IMR-90 (cell line): ENCODE data around the gene SRSF12. TPM values are rescaled to one million over a fixed set of nuclear protein-coding genes. Genes with fewer than 3 reads are reported as not detected.

ENCODE experiments used
- ATAC-seq: fragments of 200-7000 bp; cut with Tn5 transposase; 2 replicates; pipeline ENCODE4 v1.9.1; 2020; ENCODE audit warnings: low read depth, mild to moderate bottlenecking, moderate library complexity
- BruUV-seq: library from RNA; stranded (reverse); fragments of 400-500 nt; replicated peaks from 2 replicates; lab custom pipeline; 2021; lab: Mats Ljungman, UMichigan
- CTCF ChIA-PET: fragments of 300-600 bp; formaldehyde crosslinking; extraction: SDS; loops from one replicate; lab custom pipeline; 2021; ENCODE audit warnings: antibody characterized with exemption; lab: Yijun Ruan, JAX
- POLR2A ChIA-PET: fragments of 300-600 bp; sonication (Branson Sonifier 250); formaldehyde crosslinking; loops from one replicate; lab custom pipeline; 2022; ENCODE audit warnings: antibody characterized with exemption; ENCODE audit not compliant: unreplicated experiment; lab: Charles Lee
- DNase-seq: peaks from one replicate; pipeline ENCODE4 v3.0.0; 2013
- H2AFZ ChIP-seq: replicated peaks from 2 replicates; pipeline ENCODE3; 2013; ENCODE audit warnings: low read length, mild to moderate bottlenecking; ENCODE audit not compliant: poor library complexity
- H2AK5ac ChIP-seq: 2 replicates; pipeline ENCODE4 v1.6.1; 2013; ENCODE audit warnings: low read depth, low read length, inconsistent platforms
- H2AK9ac ChIP-seq: replicated peaks from 2 replicates; pipeline ENCODE3; 2013; ENCODE audit warnings: mild to moderate bottlenecking, low read depth, low read length, moderate library complexity; ENCODE audit not compliant: poor library complexity
- H2BK120ac ChIP-seq: 2 replicates; pipeline ENCODE4 v1.6.1; 2013; ENCODE audit warnings: low read depth, low read length, inconsistent platforms
- H2BK15ac ChIP-seq: 3 replicates; pipeline ENCODE4 v1.6.1; 2013; ENCODE audit warnings: low read depth, low read length, inconsistent platforms
- H2BK20ac ChIP-seq: 2 replicates; pipeline ENCODE4 v1.6.1; 2013; ENCODE audit warnings: low read depth, mild to moderate bottlenecking, inconsistent platforms, low read length, moderate library complexity
- H2BK5ac ChIP-seq: 2 replicates; pipeline ENCODE4 v1.6.1; 2013; ENCODE audit warnings: mild to moderate bottlenecking, low read depth, low read length, inconsistent platforms; ENCODE audit not compliant: poor library complexity, severe bottlenecking
- H3K14ac ChIP-seq: replicated peaks from 2 replicates; pipeline ENCODE4 v1.6.1; 2013; ENCODE audit warnings: low read depth, low read length, inconsistent platforms
- H3K18ac ChIP-seq: 2 replicates; pipeline ENCODE4 v1.6.1; 2013; ENCODE audit warnings: low read depth, low read length, control low read depth
- H3K23ac ChIP-seq: 2 replicates; pipeline ENCODE4 v1.6.1; 2013; ENCODE audit warnings: low read depth, low read length, inconsistent platforms
- H3K27ac ChIP-seq: 2 replicates; pipeline ENCODE4 v1.5.1; 2013; ENCODE audit warnings: mild to moderate bottlenecking, control low read depth, low read length; ENCODE audit not compliant: insufficient read depth
- H3K27me3 ChIP-seq: 2 replicates; pipeline ENCODE4 v1.6.1; 2013; ENCODE audit warnings: low read length; ENCODE audit not compliant: control insufficient read depth, insufficient read depth
- H3K36me3 ChIP-seq: 2 replicates; pipeline ENCODE4 v1.6.1; 2013; ENCODE audit warnings: low read length, mixed read lengths; ENCODE audit not compliant: control insufficient read depth, insufficient read depth
- H3K4ac ChIP-seq: 2 replicates; pipeline ENCODE4 v1.6.1; 2013; ENCODE audit warnings: low read depth, low read length, inconsistent platforms
- H3K4me1 ChIP-seq: 2 replicates; pipeline ENCODE4 v1.6.1; 2013; ENCODE audit warnings: low read length, mixed read lengths; ENCODE audit not compliant: control insufficient read depth, insufficient read depth
- H3K4me2 ChIP-seq: 2 replicates; pipeline ENCODE4 v1.6.1; 2013; ENCODE audit warnings: low read depth, mild to moderate bottlenecking, control low read depth, low read length, moderate library complexity
- H3K4me3 ChIP-seq: 2 replicates; pipeline ENCODE4 v1.5.1; 2013; ENCODE audit warnings: low read depth, mild to moderate bottlenecking, control low read depth, low read length, moderate library complexity; ENCODE audit not compliant: insufficient read depth
- H3K56ac ChIP-seq: 2 replicates; pipeline ENCODE4 v1.6.1; 2013; ENCODE audit warnings: low read length, inconsistent platforms; ENCODE audit not compliant: insufficient read depth; ENCODE audit errors: extremely low read depth
- H3K79me1 ChIP-seq, 2 experiments: 2 replicates each; pipeline ENCODE4 v1.6.1; 2013; ENCODE audit warnings: low read length in 2 of 2, inconsistent platforms in 1 of 2, low read depth in 1 of 2
- H3K9ac ChIP-seq: 2 replicates; pipeline ENCODE4 v1.6.1; 2013; ENCODE audit warnings: low read depth, low read length, control low read depth
- H3K9me1 ChIP-seq: 2 replicates; pipeline ENCODE4 v1.6.1; 2013; ENCODE audit warnings: low read length, inconsistent platforms; ENCODE audit not compliant: insufficient read depth
- H3K9me3 ChIP-seq: 2 replicates; pipeline ENCODE4 v1.6.1; 2013; ENCODE audit warnings: low read length; ENCODE audit not compliant: control insufficient read depth, insufficient read depth
- H4K20me1 ChIP-seq: 2 replicates; pipeline ENCODE4 v1.6.1; 2013; ENCODE audit warnings: low read length, inconsistent platforms; ENCODE audit not compliant: insufficient read depth
- H4K5ac ChIP-seq: 2 replicates; pipeline ENCODE4 v1.6.1; 2013; ENCODE audit warnings: mild to moderate bottlenecking, low read depth, low read length, control low read depth
- H4K8ac ChIP-seq, 2 experiments: 2 replicates each; pipeline ENCODE4 v1.6.1; 2013; ENCODE audit warnings: low read depth in 2 of 2, low read length in 2 of 2, control low read depth in 1 of 2, inconsistent platforms in 1 of 2
- H4K91ac ChIP-seq: 2 replicates; pipeline ENCODE4 v1.6.1; 2013; ENCODE audit warnings: low read depth, low read length, inconsistent platforms; ENCODE audit not compliant: insufficient read depth
- CEBPB ChIP-seq: IDR thresholded peaks from 2 replicates; pipeline ENCODE4 v1.6.1; 2012; ENCODE audit warnings: low read depth, low read length, improper control_type of control experiment
- WGBS, 2 experiments: methylation state at CpG; one replicate each; pipeline versions ENCODE4 v1.1.5 to v1.1.7; 2013; ENCODE audit warnings: missing lambda C conversion rate in 2 of 2; ENCODE audit not compliant: insufficient read length in 1 of 2; ENCODE audit errors: extremely low coverage in 2 of 2; 5-methylcytosine and 5-hydroxymethylcytosine counted together
- dilution Hi-C: fragments of 300-500 bp; cut with HindIII; formaldehyde crosslinking; loops from one replicate; pipeline ENCODE4 v1.14.3; 2018; ENCODE audit warnings: low sequenced_read_pairs; ENCODE audit not compliant: unreplicated experiment
- in situ Hi-C: fragments of 300-500 bp; cut with MboI; formaldehyde crosslinking; loops from 3 replicates; pipeline ENCODE4 v1.14.3; 2019; ENCODE audit warnings: low sequenced_read_pairs, inconsistent platforms, mixed read lengths
- intact Hi-C: fragments of 100-400 bp; cut with micrococcal nuclease; formaldehyde crosslinking; loops from 2 replicates; pipeline ENCODE4 v1.10.0; 2022
- polyA plus RNA-seq, 3 experiments: library from polyadenylated mRNA; depleted of rRNA; stranded (reverse); fragments of >200 nt; gene quantifications; 2 replicates each; pipeline ENCODE4 v1.2.3, GENCODE V29; 2012; ENCODE audit warnings: low replicate concordance in 1 of 3
- total RNA-seq: library from RNA; depleted of rRNA; stranded (reverse); fragments of >200 nt; gene quantifications from 2 replicates; pipeline ENCODE4 v1.2.3, GENCODE V29; 2012

Gene SRSF12
- total and polyA plus RNA-seq, 2 of the 4 experiments (the other 2 are of a cell fraction), result 0.21 to 0.36 TPM

DNA sequence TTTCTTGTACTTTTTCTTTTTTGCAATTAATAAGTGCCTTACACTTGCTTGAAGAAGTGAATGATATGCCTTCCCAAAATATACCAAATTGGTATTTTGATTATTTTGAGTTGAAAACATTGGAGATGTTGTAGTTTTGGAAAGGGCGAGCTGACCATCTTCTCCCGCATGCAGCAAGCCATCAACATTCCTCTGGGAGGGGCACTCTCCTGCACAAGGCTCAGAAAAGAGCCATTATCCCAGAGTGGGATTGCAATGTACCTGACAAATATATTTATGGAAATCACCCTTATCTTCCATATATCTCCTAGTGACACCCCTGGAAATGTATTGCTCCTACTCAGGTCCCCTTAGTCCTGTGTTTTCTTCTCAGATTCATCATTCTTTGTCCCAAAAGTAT is 60.1 kb downstream of the SRSF12 start:
- Histone ChIP-seq H2AK9ac (no peak overlapping the region), H2AFZ (no peak overlapping the region), H4K5ac (no peak overlapping the region), H3K4me3 (no peak overlapping the region), H3K4me2 (no peak overlapping the region), H2BK5ac (no peak overlapping the region), H3K27ac (no peak overlapping the region), H2AK5ac (no peak overlapping the region), H3K14ac (no peak overlapping the region), H3K23ac (no peak overlapping the region), H3K9me1 (no peaks in the 10 kb centered on the region), H3K4me1 (no peaks in the 10 kb centered on the region), H3K79me1 (no peaks in the 10 kb centered on the region), H4K8ac (no peak overlapping the region), H2BK15ac (no peak overlapping the region), H3K36me3 (no peaks in the 10 kb centered on the region), H3K9ac (no peak overlapping the region), H4K91ac (no peak overlapping the region), H3K18ac (no peak overlapping the region), H3K56ac (no peak overlapping the region), H2BK20ac (no peak overlapping the region), H3K9me3 (no peaks in the 10 kb centered on the region), H3K27me3 (no peaks in the 10 kb centered on the region), H3K4ac (no peak overlapping the region), H2BK120ac (no peak overlapping the region), H4K20me1 (no peaks in the 10 kb centered on the region)
- ATAC-seq, result no peak
- no TSS peak for BruUV-seq
- no CpG with 5 or more reads among the region's 2 CpGs for WGBS, 2 experiments
- ChIA-PET CTCF (no interaction called here), POLR2A (interaction anchor here (0.5 to 0.6 kb wide), 2 partner anchors 24 to 1187 kb away, joined by 3 to 20 read pairs; no protein-coding TSS in a partner anchor)
- no peak for DNase-seq
- in situ Hi-C loops (no loop called here), intact Hi-C loops (no loop called here), dilution Hi-C loops (no loop called here)
- TF ChIP-seq CEBPB, result no peak
